Muscle of arm (tissue), 12 donors: ENCODE data around the gene CSNK1A1. TPM values are rescaled to one million over a fixed set of nuclear protein-coding genes. Genes with fewer than 3 reads are reported as not detected.
A peak's percentile ranks its signal among the peaks of the same experiment; 100 is the strongest.

Experiments used
- DNase-seq: peaks from one replicate; pipeline ENCODE4 v3.0.0-alpha.2; 2013
- polyA plus RNA-seq, 12 donors: library from polyadenylated mRNA; unstranded; fragments of 120-200 nt; gene quantifications; one replicate each; pipeline ENCODE4 v1.2.1, GENCODE V29; 2013; ENCODE audit not compliant: insufficient read length in 12 of 12

CSNK1A1 gene
- polyA plus RNA-seq, 12 donors: 124 to 206 (median 156) TPM; not detected in 1

- DNase-seq: no peak
These were observed 55.6 kb downstream of the CSNK1A1 start for GRCh38 chr5:149495673-149496072.

- no peak for DNase-seq
These were observed 57.9 kb downstream of the CSNK1A1 start for GRCh38 chr5:149493316-149493715.

GRCh38 chr5:149492781-149493180 lies 58.5 kb downstream of the CSNK1A1 start:
- no peak for DNase-seq

GRCh38 chr5:149490599-149491485 lies 60.4 kb downstream of the CSNK1A1 start:
- DNase-seq: no peak

- peak; percentile 55 for DNase-seq
These were observed 61.6 kb downstream of the CSNK1A1 start for GRCh38 chr5:149489605-149490037.

- DNase-seq: no peak
These were observed 62.5 kb downstream of the CSNK1A1 start for GRCh38 chr5:149488645-149489306.

- no peak for DNase-seq
These were observed 63.6 kb downstream of the CSNK1A1 start for GRCh38 chr5:149487672-149488071.

GRCh38 chr5:149486726-149487635 lies 64.3 kb downstream of the CSNK1A1 start:
- no peak for DNase-seq

GRCh38 chr5:149485655-149486615 lies 65.3 kb downstream of the CSNK1A1 start:
- DNase-seq: peak; percentile 90

GRCh38 chr5:149481485-149481884 lies 69.8 kb downstream of the CSNK1A1 start:
- DNase-seq: no peak

GRCh38 chr5:149478761-149479160 lies 72.5 kb downstream of the CSNK1A1 start:
- DNase-seq: no peak

- DNase-seq: no peak
These were observed 75.5 kb downstream of the CSNK1A1 start for GRCh38 chr5:149475777-149476176.

GRCh38 chr5:149474198-149474597 lies 77.0 kb downstream of the CSNK1A1 start:
- DNase-seq: no peak

GRCh38 chr5:149473441-149473840 lies 77.8 kb downstream of the CSNK1A1 start:
- no peak for DNase-seq

- DNase-seq: no peak
These were observed 78.8 kb downstream of the CSNK1A1 start for GRCh38 chr5:149472399-149472798.

GRCh38 chr5:149471406-149472183 lies 79.6 kb downstream of the CSNK1A1 start:
- no peak for DNase-seq

- no peak for DNase-seq
These were observed 80.3 kb downstream of the CSNK1A1 start for GRCh38 chr5:149470942-149471341.

GRCh38 chr5:149466457-149466972 lies 84.7 kb downstream of the CSNK1A1 start:
- DNase-seq: no peak

- DNase-seq: no peak
These were observed 86.3 kb downstream of the CSNK1A1 start for GRCh38 chr5:149464796-149465489.
